Measurements from ENCODE around the gene STXBP5.
"Not testable (repeated sequence)": the region's sequence is repeated elsewhere in the genome, so short reads cannot be mapped to it uniquely, and the experiment has no call there.

STXBP5 gene

DNA sequence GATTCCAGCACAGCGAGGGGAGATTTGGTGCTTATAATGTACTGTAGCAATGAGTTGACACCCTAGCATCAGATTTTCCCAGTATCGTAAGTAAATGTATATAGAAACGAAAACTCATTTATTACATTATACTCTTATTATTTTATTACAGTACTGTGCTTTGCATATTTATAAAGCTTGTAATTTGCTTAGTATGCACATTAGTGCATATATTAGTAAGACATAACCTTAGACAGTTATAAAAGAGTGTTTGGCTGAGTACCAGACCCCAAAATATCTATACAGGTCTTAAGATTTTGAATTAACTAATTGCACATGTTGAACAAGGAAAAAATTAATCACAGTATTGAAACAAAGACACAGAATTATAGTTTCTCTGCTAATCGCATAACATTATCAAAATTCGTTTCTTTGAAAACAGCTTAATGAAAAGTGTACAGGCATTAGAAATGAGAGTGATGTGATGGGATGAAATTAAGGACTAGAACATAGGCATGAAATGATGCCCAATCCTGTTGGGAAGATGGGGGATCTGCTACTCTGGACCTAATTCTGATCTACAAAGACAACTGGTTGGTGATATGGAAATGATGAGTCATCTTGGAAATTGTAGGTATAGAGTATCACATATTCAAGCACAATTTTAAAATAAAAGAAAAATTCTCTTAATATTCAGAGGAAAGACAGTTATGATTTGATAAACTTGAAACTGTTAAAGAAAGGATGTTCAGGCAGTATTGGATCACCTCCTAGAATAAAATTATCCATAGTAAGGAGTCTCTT, 42.8 kb downstream of the STXBP5 start:
- DNase-seq (ENCODE audit: low read depth in 2 of 2) = no peak

DNA sequence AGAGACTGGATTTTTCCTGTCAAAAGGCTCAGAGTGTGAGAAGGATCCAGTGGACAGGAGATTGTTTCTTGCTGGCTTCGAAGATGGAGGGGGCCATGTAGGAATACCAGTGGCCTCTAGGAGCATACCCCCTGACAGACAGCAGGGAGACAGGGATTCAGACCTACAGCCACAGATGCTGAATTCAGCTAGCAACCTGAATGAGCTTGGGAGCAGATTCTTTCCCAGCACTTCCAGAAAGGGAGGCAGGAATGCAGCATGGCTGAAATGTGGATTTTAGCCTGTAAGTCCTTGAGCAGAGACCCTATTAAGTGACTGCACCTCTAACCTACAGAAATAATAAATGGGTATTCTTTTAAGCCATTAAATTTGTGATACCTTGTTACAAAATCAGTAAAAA, 44.6 kb downstream of the STXBP5 start:
- no peak for DNase-seq (ENCODE audit: low read depth in 2 of 2)

DNA sequence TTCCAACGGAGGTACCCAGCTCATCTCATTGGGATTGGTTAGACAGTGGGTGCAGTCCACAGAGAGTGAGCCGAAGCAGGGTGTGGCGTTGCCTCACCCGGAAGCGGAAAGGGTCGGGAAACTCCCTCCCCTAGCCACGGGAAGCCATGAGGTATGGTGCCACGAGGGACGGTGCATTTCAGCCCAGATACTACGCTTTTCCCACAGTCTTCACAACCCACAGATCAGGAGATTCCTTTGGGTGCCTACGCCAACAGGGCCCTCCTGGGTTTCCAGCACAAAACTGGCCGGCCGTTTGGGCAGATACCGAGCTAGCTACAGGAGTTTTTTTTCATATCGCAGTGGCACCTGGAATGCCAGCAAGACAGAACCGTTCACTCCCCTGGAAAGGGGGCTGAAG, 46.9 kb downstream of the STXBP5 start:
- DNase-seq (ENCODE audit: low read depth in 2 of 2) = no peak

DNA sequence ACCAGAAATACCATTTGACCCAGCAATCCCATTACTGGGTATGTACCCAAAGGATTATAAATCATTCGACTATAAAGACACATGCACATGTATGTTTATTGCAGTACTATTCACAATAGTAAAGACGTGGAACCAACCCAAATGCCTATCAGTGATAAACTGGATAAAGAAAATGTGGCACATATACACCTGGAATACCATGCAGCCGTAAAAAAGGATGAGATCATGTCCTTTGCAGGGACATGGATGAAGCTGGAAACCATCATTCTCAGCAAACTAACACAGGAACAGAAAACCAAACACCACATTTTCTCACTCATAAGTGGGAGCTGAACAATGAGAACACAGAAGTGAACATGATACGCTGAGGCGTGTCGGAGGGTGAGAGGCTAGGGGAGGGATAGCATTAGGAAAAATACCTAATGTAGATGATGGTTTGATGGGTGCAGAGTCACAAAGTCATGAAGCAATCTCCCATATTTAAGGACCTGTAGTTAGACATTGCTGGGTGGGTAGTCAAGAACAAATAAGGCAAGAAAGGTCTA, 50.8 kb downstream of the STXBP5 start:
- DNase-seq (ENCODE audit: low read depth in 2 of 2) = not testable (repeated sequence)

DNA sequence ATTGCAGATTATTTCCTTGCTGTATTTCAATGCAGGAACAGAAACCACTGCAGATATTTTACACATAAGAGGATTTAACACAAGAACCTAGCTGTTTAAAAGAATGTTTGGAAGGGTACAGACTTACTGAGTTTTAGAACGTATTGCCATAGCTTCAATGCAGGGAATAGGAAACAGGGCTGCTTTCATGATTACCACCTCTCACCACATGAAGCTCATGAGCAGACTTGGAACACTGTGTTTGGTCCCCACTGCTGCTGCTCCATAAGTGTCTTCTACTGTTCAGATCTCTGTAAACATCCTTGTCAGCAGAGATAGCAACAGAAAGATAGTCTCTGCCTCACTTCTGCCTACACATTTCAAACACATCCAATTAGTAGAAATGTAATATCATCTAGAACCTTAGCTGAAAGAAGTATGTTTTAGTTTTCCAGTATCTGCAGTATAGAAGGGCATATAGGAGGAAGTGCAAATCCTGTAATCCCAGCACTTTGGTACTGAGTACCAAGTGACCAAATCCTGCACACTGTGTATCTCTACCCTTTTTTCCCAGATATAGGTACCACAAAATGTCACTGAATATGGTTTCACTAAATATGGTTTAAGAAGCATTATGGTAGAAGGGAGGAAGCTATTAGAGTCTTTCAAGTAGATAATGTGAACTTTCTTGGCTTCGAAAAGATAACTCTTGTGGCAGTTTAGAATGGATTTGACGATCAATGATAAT, 51.9 kb downstream of the STXBP5 start:
- no peak for DNase-seq (ENCODE audit: low read depth in 2 of 2)

DNA sequence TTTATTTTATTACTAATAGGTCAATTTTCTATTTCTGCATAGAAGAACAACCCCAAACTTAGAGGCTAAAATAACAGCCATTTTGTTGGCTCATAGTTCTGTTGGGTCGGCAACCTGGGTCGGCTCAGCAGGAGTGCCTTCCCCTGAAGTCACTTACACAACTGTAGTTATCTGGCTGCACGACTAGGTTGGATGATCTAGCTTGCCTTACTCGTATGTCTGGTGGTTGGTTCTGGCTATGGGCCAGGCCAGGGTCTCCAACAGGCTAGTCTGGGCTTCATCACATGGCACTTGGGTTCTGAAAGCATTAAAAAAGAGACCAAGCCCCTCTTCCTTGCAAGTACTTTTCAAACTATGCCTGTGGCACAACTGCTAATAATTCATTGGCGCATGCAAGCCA, 53.5 kb downstream of the STXBP5 start:
- DNase-seq (ENCODE audit: low read depth in 2 of 2) = no peak

DNA sequence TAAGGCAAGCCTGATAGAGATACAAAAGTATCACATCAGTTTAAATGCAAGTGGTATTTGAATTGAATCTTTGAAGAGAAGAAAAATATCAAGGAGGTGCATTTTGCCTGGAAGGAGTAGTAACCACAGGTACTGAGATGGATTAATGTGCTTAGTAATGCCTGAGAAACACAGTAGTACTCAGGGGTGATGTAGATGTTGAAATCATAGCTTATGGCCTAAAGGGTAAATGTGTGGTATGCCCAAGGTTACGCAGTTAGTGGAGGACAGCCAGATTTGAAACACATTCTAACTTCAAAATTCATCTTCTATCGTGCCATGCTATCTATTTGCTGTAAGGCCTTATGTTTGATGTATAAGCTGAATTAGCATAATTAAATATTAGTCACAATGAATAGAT, 55.9 kb downstream of the STXBP5 start:
- no peak for DNase-seq (ENCODE audit: low read depth in 2 of 2)

DNA sequence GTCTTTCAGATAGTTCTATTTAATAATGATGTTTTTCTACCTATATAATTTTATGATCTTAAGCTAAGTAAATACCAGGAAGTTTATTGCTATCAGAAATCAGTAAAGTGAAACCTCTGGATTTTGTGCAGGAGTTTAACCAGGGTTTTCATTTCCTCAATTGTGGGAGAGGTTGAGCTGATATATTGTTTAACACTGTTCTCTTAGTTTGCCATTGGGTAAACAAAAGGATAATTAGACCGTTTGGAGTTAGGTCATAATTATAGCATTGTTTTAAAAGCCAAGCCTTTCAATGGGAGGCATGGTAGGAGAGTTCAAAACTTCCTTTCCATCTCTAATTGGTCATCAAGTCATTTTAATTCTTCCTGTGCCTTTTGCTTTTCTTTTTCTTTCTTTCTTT, 58.7 kb downstream of the STXBP5 start:
- DNase-seq (ENCODE audit: low read depth in 2 of 2) = no peak

DNA sequence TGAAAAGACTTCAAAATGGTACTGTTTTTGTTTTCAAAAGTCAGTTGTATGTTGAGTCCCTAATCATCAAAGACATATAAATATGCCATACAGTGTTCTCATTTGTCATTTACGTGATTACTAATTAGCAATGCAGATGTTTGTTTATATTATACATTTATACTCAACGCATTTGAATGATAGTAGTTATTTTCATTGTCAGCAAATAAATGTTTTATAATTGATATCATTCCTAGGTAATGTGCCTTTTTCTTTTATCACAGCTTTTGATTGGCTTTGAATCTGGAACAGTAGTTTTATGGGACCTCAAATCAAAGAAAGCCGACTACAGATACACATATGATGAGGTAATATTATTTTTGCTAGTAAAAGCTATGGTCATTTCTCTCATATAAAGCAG, 62.6 kb downstream of the STXBP5 start:
- no peak for DNase-seq (ENCODE audit: low read depth in 2 of 2)

DNA sequence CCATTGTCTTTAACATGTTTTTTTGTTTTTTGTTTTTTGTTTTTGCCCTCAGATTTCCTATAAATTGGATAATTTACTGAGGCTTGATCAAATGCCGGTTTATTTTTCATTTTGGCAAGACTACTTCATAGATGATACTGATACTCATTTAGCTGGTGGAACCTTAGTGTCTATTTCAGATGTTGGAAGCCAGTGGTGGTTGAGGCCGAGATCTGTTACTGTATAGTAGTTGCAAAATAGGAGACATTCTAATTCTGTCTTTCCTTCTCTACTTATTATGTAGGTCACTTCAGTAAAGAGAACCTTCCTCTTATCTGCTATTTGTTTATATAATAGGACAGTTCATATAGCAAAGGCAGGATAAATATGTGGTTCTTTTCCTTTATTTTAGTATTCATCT, 63.4 kb downstream of the STXBP5 start:
- no peak for DNase-seq (ENCODE audit: low read depth in 2 of 2)

DNA sequence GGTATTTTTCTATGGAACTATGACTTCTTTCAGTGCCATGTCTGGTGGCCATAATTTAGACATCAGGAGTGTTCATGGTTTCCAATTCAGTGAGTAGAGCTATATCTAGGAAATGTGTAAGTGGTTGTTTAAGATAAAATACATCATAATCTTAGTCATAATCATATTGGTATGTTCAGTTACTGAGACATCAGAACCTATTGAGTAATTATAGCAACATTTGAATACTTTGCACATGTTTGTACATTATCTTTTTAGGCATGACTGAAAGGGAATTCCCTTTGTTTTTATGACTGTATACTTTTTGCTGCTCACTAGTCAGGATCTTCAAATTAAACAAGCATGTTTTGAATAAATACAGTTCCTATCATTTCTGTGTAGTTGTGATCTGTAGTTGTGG, 64.0 kb downstream of the STXBP5 start:
- no peak for DNase-seq (ENCODE audit: low read depth in 2 of 2)

DNA sequence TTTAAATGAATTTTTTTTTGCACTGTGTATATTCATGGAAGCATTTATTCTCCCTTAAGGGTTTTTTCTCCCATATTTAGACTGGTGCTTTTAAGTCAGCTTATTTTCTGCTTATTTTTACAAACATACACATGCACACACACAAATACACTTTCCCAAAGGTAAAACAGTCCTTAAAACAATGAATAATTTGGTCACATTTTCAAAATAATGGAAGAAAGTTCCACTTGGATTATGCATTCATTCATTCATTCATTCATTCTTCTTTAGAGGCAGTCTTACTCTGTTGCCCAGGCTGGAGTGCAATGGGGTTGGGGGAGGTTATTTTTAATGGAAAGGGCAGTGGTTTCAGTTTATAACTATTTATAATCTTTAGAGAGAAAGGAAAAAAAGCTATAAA, 69.8 kb downstream of the STXBP5 start:
- no peak for DNase-seq (ENCODE audit: low read depth in 2 of 2)

DNA sequence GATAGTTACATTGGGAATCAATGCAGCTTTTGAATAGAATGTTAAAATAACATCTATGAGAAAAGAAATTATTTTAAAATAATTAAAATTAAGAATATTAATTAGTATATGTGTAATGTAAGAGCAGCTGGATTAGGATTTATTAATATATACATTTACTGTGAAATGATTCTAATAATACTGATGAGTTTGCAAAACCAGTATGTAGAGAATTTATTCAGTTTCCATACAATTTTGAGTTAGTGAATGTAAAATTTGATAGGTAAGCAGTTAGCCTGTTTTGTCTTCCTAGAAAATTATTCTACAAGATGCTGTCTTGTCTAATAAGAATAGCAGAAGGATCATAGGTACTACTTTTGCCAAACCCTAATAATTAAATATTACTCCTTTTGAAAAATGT, 70.6 kb downstream of the STXBP5 start:
- DNase-seq (ENCODE audit: low read depth in 2 of 2) = no peak

DNA sequence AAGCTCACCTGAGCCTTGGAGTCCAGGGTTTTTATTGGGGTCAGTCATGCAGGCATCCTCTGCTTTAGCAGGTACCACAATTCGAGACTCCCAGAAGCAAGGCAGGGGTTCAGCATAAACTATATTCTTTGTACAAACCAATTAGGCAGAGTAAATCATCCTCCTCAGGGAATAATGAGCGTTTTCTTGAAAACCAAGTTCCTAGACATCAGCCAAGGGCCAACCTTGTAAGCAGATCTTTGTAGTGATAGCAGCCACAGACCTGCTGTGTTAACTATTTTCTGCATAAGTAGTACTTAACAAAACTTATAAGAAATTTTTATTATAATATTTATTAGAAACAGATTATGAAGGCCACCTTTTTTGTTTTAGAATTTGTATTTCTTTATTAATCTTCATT, 74.7 kb downstream of the STXBP5 start:
- DNase-seq (ENCODE audit: low read depth in 2 of 2) = no peak

DNA sequence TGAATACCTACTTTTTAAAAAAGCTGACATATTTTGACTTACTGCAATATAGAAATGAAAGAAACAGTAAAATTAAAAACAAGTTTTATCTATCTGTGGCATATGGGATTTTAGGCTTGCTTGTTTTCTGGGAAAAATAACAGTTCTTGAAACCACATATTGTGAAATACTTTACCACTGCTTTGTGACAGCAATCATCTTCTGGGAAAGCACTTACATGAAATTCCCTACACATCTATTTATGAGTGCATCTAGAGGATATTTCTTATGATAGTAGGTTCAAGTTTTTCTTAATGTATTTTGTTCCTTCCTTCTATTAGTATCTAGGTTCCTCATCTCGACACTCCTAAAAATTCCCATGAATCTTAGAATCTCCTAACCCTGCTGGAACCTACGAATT, 75.2 kb downstream of the STXBP5 start:
- DNase-seq (ENCODE audit: low read depth in 2 of 2) = no peak

DNA sequence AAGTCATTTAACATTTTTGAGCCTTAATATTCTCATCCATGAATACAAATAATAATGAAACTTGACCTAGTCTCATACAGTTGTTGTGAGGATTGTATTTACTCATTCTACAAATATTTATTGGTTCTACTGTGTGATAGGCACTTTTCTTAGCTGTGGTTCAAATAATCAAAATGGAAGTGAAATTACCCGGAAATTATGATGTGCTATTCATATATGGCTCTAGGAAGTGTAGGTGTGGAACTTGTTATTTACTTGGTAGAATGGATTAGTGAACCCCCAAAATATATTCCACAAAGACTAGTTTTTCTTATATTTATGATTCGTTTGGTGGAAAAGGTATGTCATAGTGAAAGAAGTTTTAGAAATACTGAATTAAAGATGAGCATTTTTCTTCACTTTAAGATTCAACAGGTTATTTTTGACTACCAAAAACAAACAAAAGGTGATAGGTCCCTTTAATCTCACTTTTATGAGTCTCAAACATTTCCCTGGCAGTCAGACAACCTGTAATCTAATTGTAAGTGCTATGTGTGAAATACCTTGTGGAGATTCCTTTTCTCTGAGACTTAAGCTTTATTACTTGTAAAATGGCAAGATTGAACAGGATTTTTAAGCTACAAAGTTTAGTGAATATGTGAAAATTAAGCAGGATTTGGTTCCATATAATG, 77.8 kb downstream of the STXBP5 start:
- no peak for DNase-seq (ENCODE audit: low read depth in 2 of 2)

DNA sequence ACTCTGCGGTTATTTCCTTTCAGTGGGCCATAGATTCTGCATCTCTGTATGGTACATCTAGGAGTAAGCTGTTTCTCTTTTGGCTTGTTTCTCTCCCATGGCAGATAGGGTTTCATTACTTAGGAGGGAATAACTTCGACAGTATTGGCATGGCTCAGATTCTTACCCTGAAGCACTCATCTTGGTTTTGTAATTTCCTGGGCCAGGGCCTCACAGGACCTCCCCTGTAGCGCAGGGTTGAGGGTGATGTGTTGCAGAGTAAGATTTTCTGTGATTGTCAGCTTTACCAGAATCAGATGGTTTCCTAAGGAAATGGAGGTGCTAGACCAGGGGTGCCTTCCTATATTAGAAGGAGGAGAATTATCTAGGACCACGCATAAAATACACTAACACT, 78.3 kb downstream of the STXBP5 start:
- DNase-seq (ENCODE audit: low read depth in 2 of 2) = no peak

DNA sequence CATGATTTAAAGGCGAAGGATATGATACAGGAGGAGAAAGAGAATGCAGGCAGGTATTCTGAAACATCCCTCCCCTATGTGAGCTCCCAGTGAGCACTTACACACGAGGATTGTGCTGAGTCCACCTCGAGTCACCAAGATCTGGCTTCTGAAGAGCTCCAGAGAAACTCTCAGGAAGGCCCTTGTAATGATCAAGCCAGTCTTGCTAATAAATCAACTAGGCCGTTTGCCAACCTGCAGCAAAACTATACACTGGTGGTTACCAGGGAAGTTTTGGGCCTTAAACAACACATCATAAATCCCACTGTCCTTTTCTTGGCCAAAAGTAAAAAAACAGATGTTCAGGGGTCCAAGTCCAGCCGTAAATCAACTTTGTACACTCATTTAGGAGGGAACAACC, 79.2 kb downstream of the STXBP5 start:
- DNase-seq (ENCODE audit: low read depth in 2 of 2) = no peak

DNA sequence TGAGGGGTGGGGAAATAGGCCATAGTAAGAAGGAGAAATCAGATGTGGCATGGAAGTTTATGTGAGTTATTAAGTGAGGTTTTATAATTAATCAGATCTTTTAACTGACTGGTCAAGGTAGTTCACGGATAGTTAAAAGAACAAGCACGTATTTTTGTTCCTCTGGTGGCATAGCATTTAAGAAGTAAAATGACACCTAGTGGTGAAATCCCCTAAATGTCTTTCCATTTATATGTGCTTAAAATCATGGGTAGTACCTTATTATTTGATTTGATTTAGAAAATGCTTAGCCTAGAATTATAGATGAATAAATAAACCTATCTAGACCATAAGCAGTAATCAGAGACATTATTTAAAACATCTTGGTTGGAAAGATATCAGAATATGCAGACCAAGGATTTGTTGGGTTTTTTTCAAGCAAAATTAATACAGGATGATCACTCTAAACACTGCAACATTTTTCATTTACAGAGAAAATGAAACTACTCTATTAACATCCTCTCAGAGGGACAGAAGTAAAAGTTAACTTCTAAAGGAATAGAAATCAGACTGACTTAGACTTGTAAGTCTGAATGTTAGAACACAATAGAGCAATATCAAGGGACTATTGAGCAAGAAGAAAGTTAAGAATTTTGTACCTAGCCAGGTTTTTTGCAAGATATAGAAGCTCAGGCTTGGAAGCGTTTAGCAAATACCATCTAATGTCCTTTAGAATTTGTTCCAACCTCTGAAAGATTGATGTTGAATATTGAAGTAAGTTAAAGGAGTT, 81.1 kb downstream of the STXBP5 start:
- no peak for DNase-seq (ENCODE audit: low read depth in 2 of 2)

DNA sequence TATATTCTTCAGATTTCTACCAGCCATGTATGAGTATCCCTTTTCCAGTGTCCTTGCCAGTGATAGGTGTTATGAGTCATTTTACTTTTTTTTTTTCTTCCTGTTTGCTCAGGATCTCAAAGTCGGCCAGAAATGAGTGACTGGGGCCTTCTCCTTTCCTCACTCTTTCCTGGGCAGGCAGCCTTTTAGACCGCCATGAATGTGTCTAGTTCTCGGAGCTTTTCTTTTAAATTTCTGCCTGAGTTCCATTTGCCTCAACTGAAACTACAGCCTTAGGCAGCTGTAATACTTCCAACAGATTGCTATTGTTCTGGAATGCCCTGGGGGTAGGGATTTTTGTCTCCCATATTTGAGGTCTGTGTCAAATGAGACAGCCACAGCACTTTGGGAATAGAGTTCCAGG, 83.7 kb downstream of the STXBP5 start:
- DNase-seq (ENCODE audit: low read depth in 2 of 2) = no peak

DNA sequence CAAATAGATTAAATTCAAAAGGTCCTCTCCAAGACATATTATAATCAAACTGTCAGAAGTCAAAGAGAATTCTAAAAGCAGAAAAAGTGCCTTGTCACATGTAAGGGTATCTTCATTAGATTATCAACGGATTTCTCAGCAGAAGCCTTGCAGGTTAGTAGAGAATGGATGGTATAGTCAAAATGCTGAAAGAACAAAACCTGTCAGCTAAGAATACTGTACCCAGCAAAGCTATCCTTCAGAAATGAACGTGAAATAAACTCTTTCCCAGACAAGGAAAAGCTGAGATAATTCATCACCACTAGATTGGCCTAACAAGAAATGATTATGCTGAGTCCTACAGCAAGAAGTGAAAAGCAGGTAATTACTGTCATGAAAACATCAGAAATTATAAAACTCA, 92.9 kb downstream of the STXBP5 start:
- no peak for DNase-seq (ENCODE audit: low read depth in 2 of 2)
